ENCODE data around the gene PRKACB. TPM values are rescaled to one million over a fixed set of nuclear protein-coding genes. Genes with fewer than 3 reads are reported as not detected.

Gene PRKACB
- total RNA-seq, 2 experiments from 2014 or later = 20.1 to 22.7 TPM

DNA sequence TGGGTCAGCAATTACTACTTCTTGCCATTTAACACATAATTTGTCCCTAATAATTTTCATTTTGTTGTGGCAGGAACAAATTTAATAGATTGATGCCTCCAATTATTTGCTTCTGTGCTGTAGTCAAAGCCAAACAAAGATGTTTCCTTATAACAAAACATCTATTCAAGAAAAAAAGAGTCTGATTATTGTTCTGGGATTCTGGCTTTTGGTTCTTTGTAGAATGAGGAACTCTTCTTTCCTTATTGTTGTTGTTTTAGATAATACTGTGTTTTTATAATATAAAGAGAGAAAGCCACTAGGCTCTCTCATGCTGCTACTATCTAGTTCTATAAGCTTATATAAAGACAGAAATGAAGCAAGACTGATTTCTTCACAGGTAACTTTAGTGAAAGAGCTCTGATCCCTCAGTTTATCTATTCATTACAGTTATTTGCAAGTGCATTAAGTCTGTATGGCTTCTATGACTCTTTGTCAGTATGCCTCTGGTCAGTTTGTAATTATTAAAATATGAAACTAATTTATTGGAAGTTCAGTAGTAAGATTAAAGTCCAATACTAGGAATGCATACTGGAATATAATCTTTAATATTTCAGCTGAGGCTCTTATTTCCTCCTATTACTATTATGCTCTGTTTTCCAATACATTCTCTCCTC lies 37.4 kb downstream of the PRKACB start:
- ChIA-PET POLR2A (interaction anchor here (0.6 kb wide), 1 partner anchor 252 kb away, joined by 3 read pairs; no protein-coding TSS in a partner anchor), CTCF (interaction anchor here (0.6 to 1.5 kb wide), 2 partner anchors 91 to 252 kb away, joined by 3 to 5 read pairs; no protein-coding TSS in a partner anchor)
- Mint-ChIP-seq H3K4me1 (ENCODE audit: low read depth) (peaks cover 12% of the 10 kb centered on the region), H3K27me3 (no peaks in the 10 kb centered on the region), H3K36me3 (peaks cover 13% of the 10 kb centered on the region), H3K4me3 (no peak overlapping the region), H3K27ac (no peak overlapping the region), H3K9me3 (peaks cover 6% of the 10 kb centered on the region)
- DNase-seq = no peak
- intact Hi-C loops (cut with micrococcal nuclease) = loop anchor here (1.0 kb wide), 1 partner anchor 11 kb away; no protein-coding TSS in a partner anchor

GRCh38 chr1:84190455-84190854 lies 46.4 kb downstream of the PRKACB start:
- intact Hi-C loops (cut with micrococcal nuclease) = no loop called here
- ChIA-PET POLR2A (no interaction called here), CTCF (interaction anchor here (1.1 kb wide), 1 partner anchor 11 kb away, joined by 4 read pairs; no protein-coding TSS in a partner anchor)
- Mint-ChIP-seq H3K4me1 (ENCODE audit: low read depth) (no peaks in the 10 kb centered on the region), H3K36me3 (peaks cover 67% of the 10 kb centered on the region), H3K27me3 (no peaks in the 10 kb centered on the region), H3K9me3 (peaks cover 37% of the 10 kb centered on the region), H3K27ac (no peak overlapping the region), H3K4me3 (no peak overlapping the region)
- DNase-seq = no peak

GRCh38 chr1:84192681-84193080 lies 48.6 kb downstream of the PRKACB start:
- H3K36me3 Mint-ChIP-seq = peaks cover 61% of the 10 kb centered on the region
- CTCF ChIA-PET = interaction anchor here (0.6 kb wide), 1 partner anchor 249 kb away, joined by 3 read pairs; no protein-coding TSS in a partner anchor
- no peak overlapping the region for H3K27ac Mint-ChIP-seq
- DNase-seq = no peak
- H3K4me1 Mint-ChIP-seq (ENCODE audit: low read depth) = no peaks in the 10 kb centered on the region
- H3K27me3 Mint-ChIP-seq = no peaks in the 10 kb centered on the region
- peaks cover 37% of the 10 kb centered on the region for H3K9me3 Mint-ChIP-seq
- no peak overlapping the region for H3K4me3 Mint-ChIP-seq
- intact Hi-C loops (cut with micrococcal nuclease) = no loop called here
- POLR2A ChIA-PET = no interaction called here

GRCh38 chr1:84198832-84199231 lies 54.8 kb downstream of the PRKACB start:
- no peaks in the 10 kb centered on the region for H3K27me3 Mint-ChIP-seq
- intact Hi-C loops (cut with micrococcal nuclease) = no loop called here
- DNase-seq = no peak
- H3K4me1 Mint-ChIP-seq (ENCODE audit: low read depth) = peaks cover 5% of the 10 kb centered on the region
- ChIA-PET POLR2A (no interaction called here), CTCF (no interaction called here)
- no peak overlapping the region for H3K4me3 Mint-ChIP-seq
- peaks cover 38% of the 10 kb centered on the region for H3K36me3 Mint-ChIP-seq
- peaks cover 2% of the 10 kb centered on the region for H3K9me3 Mint-ChIP-seq
- no peak overlapping the region for H3K27ac Mint-ChIP-seq

DNA sequence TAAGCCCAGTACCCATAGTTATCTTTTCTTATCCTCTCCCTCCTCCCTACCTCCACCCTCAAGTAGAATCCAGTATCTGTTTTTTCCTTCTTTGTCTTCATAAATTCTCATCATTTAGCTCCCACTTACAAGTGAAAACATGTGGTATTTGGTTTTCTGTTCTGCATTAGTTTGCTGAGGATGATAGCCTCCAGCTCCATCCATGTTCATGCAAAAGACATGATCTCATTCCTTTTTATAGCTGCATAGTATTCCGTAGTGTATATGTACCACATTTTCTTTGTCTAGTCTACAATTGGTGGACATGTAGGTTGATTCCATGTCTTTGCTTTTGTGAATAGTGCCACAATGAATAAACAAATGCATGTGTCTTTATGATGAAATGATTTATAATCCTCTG lies 55.2 kb downstream of the PRKACB start:
- no peaks in the 10 kb centered on the region for H3K9me3 Mint-ChIP-seq
- no peak overlapping the region for H3K27ac Mint-ChIP-seq
- POLR2A ChIA-PET = no interaction called here
- H3K4me3 Mint-ChIP-seq = no peak overlapping the region
- intact Hi-C loops (cut with micrococcal nuclease) = no loop called here
- no peak for DNase-seq
- H3K27me3 Mint-ChIP-seq = no peaks in the 10 kb centered on the region
- CTCF ChIA-PET = no interaction called here
- H3K36me3 Mint-ChIP-seq = peaks cover 37% of the 10 kb centered on the region
- H3K4me1 Mint-ChIP-seq (ENCODE audit: low read depth) = peaks cover 5% of the 10 kb centered on the region

DNA sequence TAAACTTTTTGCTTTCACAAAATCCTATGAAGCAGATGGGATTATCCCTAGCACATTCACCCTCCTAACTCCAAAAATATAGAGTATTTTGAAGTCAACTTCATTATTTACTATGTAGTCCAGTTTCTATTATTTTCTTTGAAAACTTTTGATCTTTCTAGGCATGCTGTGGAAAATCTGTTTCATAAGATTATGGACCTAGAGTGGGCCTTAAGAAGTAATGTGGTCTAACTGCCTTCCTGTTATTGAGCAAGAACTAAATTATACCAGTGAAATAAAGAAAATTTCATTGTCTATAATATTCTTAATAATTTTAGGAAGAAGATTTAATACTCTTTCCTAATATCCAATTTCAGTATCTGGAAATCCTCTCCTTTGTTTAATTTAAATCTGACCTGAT lies 58.1 kb downstream of the PRKACB start:
- H3K36me3 Mint-ChIP-seq = peaks cover 34% of the 10 kb centered on the region
- CTCF ChIA-PET = interaction anchor here (0.6 kb wide), 1 partner anchor 11 kb away, joined by 4 read pairs; no protein-coding TSS in a partner anchor

GRCh38 chr1:84206375-84206774 lies 62.3 kb downstream of the PRKACB start:
- H3K27ac Mint-ChIP-seq = no peak overlapping the region
- peaks cover 22% of the 10 kb centered on the region for H3K36me3 Mint-ChIP-seq

More for the DNA sequence above, 58.1 kb downstream of the PRKACB start:
- POLR2A ChIA-PET = no interaction called here
- H3K9me3 Mint-ChIP-seq = no peaks in the 10 kb centered on the region
- H3K27me3 Mint-ChIP-seq = no peaks in the 10 kb centered on the region
- intact Hi-C loops (cut with micrococcal nuclease) = no loop called here
- H3K4me3 Mint-ChIP-seq = no peak overlapping the region
- H3K27ac Mint-ChIP-seq = no peak overlapping the region
- H3K4me1 Mint-ChIP-seq (ENCODE audit: low read depth) = peaks cover 5% of the 10 kb centered on the region
- DNase-seq = no peak

DNA sequence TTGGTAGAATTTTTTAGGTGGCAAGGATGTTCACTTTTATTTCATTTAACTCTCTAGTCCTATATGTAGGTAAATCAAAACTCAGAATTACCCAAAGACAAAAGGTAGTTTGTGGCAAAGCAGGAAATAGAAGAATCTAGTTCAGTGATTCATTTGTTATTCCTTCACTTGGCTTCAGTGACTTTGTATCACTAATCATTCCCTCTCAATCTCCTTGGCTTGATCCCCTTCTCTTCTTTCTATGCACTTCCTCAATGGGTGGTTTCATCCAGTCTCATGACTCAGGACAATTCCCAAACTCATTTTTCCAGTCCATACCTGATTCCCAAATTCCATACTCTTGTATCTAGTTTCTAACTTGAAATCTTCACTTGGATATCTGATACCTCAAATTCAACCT lies 64.9 kb downstream of the PRKACB start:
- H3K9me3 Mint-ChIP-seq = no peaks in the 10 kb centered on the region
- no peak overlapping the region for H3K27ac Mint-ChIP-seq
- H3K27me3 Mint-ChIP-seq = no peaks in the 10 kb centered on the region
- ChIA-PET CTCF (no interaction called here), POLR2A (no interaction called here)
- peaks cover 25% of the 10 kb centered on the region for H3K36me3 Mint-ChIP-seq
- intact Hi-C loops (cut with micrococcal nuclease) = no loop called here
- DNase-seq = no peak
- H3K4me3 Mint-ChIP-seq = no peak overlapping the region
- H3K4me1 Mint-ChIP-seq (ENCODE audit: low read depth) = peaks cover 8% of the 10 kb centered on the region

More at GRCh38 chr1:84206375-84206774, 62.3 kb downstream of the PRKACB start:
- Mint-ChIP-seq H3K27me3 (no peaks in the 10 kb centered on the region), H3K4me1 (ENCODE audit: low read depth) (peaks cover 4% of the 10 kb centered on the region), H3K4me3 (no peak overlapping the region), H3K9me3 (no peaks in the 10 kb centered on the region)
- ChIA-PET POLR2A (no interaction called here), CTCF (no interaction called here)
- intact Hi-C loops (cut with micrococcal nuclease) = no loop called here
- DNase-seq = no peak

DNA sequence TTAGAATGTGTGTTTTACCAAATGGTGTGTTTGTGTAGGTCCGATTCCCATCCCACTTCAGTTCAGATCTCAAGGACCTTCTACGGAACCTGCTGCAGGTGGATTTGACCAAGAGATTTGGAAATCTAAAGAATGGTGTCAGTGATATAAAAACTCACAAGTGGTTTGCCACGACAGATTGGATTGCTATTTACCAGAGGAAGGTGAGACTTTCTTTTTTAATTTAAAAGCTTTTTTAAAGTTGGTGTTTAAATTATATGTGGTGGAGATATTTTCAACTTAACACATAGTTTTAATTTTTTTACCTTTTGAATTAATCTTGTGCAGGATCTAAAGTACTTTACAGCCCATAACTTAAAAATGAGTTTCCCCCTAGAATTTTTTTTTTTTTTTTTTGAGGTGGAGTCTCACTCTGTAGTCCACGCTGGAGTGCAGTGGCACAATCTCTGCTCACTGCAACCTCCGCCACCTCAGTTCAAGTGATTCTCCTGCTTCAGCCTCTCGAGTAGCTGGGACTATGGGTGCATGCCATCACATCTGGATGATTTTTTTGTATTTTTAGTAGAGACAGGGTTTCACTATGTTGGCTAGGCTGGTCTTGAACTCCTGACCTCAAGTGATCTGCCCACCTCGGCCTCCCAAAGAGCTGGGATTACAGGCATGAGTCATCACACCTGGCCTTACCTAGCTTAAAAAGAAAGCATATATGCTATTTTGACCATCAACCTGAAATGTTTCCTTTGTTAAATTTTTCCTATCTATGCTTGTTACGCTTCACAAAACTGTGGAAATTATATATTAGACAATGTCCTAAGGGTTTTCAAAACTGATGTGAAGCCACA lies 70.3 kb downstream of the PRKACB start:
- no peak overlapping the region for H3K27ac Mint-ChIP-seq
- H3K27me3 Mint-ChIP-seq = no peaks in the 10 kb centered on the region
- H3K9me3 Mint-ChIP-seq = peaks cover under 1% of the 10 kb centered on the region
- DNase-seq = no peak
- H3K4me1 Mint-ChIP-seq (ENCODE audit: low read depth) = peaks cover 5% of the 10 kb centered on the region
- no peak overlapping the region for H3K4me3 Mint-ChIP-seq
- peaks cover 30% of the 10 kb centered on the region for H3K36me3 Mint-ChIP-seq
- POLR2A ChIA-PET = no interaction called here
- CTCF ChIA-PET = no interaction called here
- intact Hi-C loops (cut with micrococcal nuclease) = no loop called here

- Mint-ChIP-seq H3K9me3 (peaks cover 22% of the 10 kb centered on the region), H3K36me3 (peaks cover 58% of the 10 kb centered on the region), H3K4me1 (ENCODE audit: low read depth) (peaks cover 4% of the 10 kb centered on the region), H3K27ac (no peak overlapping the region), H3K27me3 (no peaks in the 10 kb centered on the region), H3K4me3 (no peak overlapping the region)
- intact Hi-C loops (cut with micrococcal nuclease) = no loop called here
- POLR2A ChIA-PET = no interaction called here
- CTCF ChIA-PET = no interaction called here
- no peak for DNase-seq
Observed at GRCh38 chr1:84217239-84217638, 73.2 kb downstream of the PRKACB start.

DNA sequence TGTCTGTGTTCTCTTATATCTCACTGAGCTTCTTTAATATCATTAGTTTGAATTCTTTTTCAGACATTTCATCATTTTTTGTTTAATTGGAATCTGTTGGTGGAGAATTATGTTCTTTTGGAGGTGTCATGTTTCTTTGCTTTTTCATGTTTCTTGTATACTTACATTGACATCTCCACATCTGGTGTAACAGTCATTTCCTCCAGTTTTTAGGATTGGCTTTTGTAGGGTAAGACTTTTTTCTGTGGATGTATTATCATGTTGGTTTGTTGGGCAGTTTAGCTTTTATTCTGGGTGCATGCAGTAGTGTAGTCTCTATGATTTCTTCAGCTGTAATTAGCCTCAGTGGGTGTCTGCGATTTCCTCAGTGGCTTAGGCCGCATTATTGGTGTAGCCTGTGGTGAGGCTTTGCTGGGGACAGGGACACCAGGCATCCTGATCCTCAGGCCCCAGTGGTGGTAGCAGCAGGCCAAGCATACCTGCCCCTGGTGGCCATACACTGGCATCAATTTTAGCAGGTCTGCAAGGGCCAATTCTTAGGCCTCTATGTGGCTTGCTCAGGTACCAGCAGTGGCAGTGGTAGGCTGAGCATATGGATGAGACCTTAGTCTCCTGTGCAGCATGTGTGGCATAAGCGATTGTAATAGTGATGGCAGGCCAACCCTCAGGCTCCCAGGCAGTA lies 79.8 kb downstream of the PRKACB start:
- no peak overlapping the region for H3K27ac Mint-ChIP-seq
- intact Hi-C loops (cut with micrococcal nuclease) = no loop called here
- H3K4me1 Mint-ChIP-seq (ENCODE audit: low read depth) = peaks cover 7% of the 10 kb centered on the region
- peaks cover 65% of the 10 kb centered on the region for H3K36me3 Mint-ChIP-seq
- ChIA-PET POLR2A (no interaction called here), CTCF (no interaction called here)
- no peak for DNase-seq
- no peak overlapping the region for H3K4me3 Mint-ChIP-seq
- no peaks in the 10 kb centered on the region for H3K27me3 Mint-ChIP-seq
- peaks cover 39% of the 10 kb centered on the region for H3K9me3 Mint-ChIP-seq

GRCh38 chr1:84224905-84225304 lies 80.8 kb downstream of the PRKACB start:
- H3K36me3 Mint-ChIP-seq = peaks cover 57% of the 10 kb centered on the region
- intact Hi-C loops (cut with micrococcal nuclease) = no loop called here
- ChIA-PET POLR2A (no interaction called here), CTCF (no interaction called here)
- peaks cover 34% of the 10 kb centered on the region for H3K9me3 Mint-ChIP-seq
- H3K27me3 Mint-ChIP-seq = no peaks in the 10 kb centered on the region
- H3K4me3 Mint-ChIP-seq = no peak overlapping the region
- no peak overlapping the region for H3K27ac Mint-ChIP-seq
- no peak for DNase-seq
- peaks cover 7% of the 10 kb centered on the region for H3K4me1 Mint-ChIP-seq (ENCODE audit: low read depth)
